HEK293 (cell line): ENCODE results near the gene HMG20B.

Experiments
- CTCF ChIA-PET: fragments of 350-600 bp; formaldehyde crosslinking; extraction: SDS; loops from one replicate; lab custom pipeline; 2021; ENCODE audit warnings: antibody characterized with exemption; lab: Yijun Ruan, JAX
- POLR2A ChIA-PET: fragments of 300-600 bp; formaldehyde crosslinking; extraction: SDS; loops from one replicate; lab custom pipeline; 2020; ENCODE audit warnings: antibody characterized with exemption, inconsistent platforms; lab: Yijun Ruan, JAX
- H3K27ac ChIP-seq: fragments of 200-500 bp; sonication (Bioruptor generic); 2 replicates; pipeline ENCODE4 v1.5.1; 2014; ENCODE audit warnings: low read depth, low read length, control low read depth, inconsistent platforms; ENCODE audit errors: extremely low read depth
- H3K36me3 ChIP-seq, 2 experiments: fragments of 200-500 bp in 1 of 2; sonication (Bioruptor generic) in 1 of 2; 1 replicate in 1 of 2; 2 replicates in 1 of 2; pipeline ENCODE4 v1.5.1; 2014 to 2017; ENCODE audit warnings: inconsistent platforms in 2 of 2, low read length in 2 of 2; ENCODE audit not compliant: control insufficient read depth in 2 of 2, insufficient read depth in 1 of 2
- H3K4me1 ChIP-seq: fragments of 200-500 bp; sonication (Bioruptor generic); 2 replicates; pipeline ENCODE4 v1.5.1; 2014; ENCODE audit warnings: mild to moderate bottlenecking, low read length, inconsistent platforms; ENCODE audit not compliant: control insufficient read depth, insufficient read depth
- H3K4me3 ChIP-seq: 2 replicates; pipeline ENCODE4 v1.5.1; 2011; ENCODE audit warnings: low read depth, mild to moderate bottlenecking, control low read depth, low read length, moderate library complexity
- H3K9me3 ChIP-seq: fragments of 200-500 bp; sonication (Bioruptor generic); 2 replicates; pipeline ENCODE4 v1.5.1; 2014; ENCODE audit warnings: low read depth, low read length, inconsistent platforms; ENCODE audit not compliant: control insufficient read depth, insufficient read depth
- KLF1 ChIP-seq: fragments of 450-650 bp; formaldehyde crosslinking; IDR thresholded peaks from 2 replicates; pipeline ENCODE4 v1.5.1; 2016; ENCODE audit warnings: missing biosample characterization, missing genetic modification characterization
- TCF7L2 ChIP-seq: IDR thresholded peaks from 2 replicates; pipeline ENCODE4 v1.6.1; 2011; ENCODE audit warnings: low read depth, mild to moderate bottlenecking, inconsistent platforms, low read length, moderate library complexity, borderline replicate concordance
- YY2 ChIP-seq: fragments of 450-650 bp; formaldehyde crosslinking; IDR thresholded peaks from 2 replicates; pipeline ENCODE4 v1.5.1; 2016; ENCODE audit warnings: missing biosample characterization, missing genetic modification characterization
- ZBTB17 ChIP-seq: fragments of 450-650 bp; formaldehyde crosslinking; IDR thresholded peaks from 2 replicates; pipeline ENCODE4 v1.5.1; 2016; ENCODE audit warnings: missing biosample characterization, missing genetic modification characterization
- ZNF10 ChIP-seq: fragments of 450-650 bp; formaldehyde crosslinking; IDR thresholded peaks from 2 replicates; pipeline ENCODE4 v1.5.1; 2017; ENCODE audit warnings: missing biosample characterization, missing genetic modification characterization
- ZNF324 ChIP-seq: fragments of 450-650 bp; formaldehyde crosslinking; IDR thresholded peaks from 2 replicates; pipeline ENCODE4 v1.5.1; 2016; ENCODE audit warnings: missing biosample characterization, missing genetic modification characterization
- ZNF350 ChIP-seq: fragments of 450-650 bp; formaldehyde crosslinking; IDR thresholded peaks from 2 replicates; pipeline ENCODE4 v1.5.0; 2017; ENCODE audit warnings: missing biosample characterization, mild to moderate bottlenecking, missing genetic modification characterization
- ZNF426 ChIP-seq: fragments of 450-650 bp; formaldehyde crosslinking; IDR thresholded peaks from 2 replicates; pipeline ENCODE4 v1.5.1; 2017; ENCODE audit warnings: missing biosample characterization, missing genetic modification characterization, mild to moderate bottlenecking, inconsistent platforms, moderate library complexity
- ZNF433 ChIP-seq: fragments of 450-650 bp; formaldehyde crosslinking; IDR thresholded peaks from 2 replicates; pipeline ENCODE4 v1.5.1; 2016; ENCODE audit warnings: missing biosample characterization, missing genetic modification characterization, low read depth
- ZNF501 ChIP-seq: fragments of 450-650 bp; formaldehyde crosslinking; IDR thresholded peaks from 2 replicates; pipeline ENCODE4 v1.5.1; 2016; ENCODE audit warnings: missing biosample characterization, missing genetic modification characterization
- ZNF561 ChIP-seq: fragments of 450-650 bp; IDR thresholded peaks from 2 replicates; pipeline ENCODE4 v1.5.1; 2018; ENCODE audit warnings: missing biosample characterization, missing genetic modification characterization, borderline replicate concordance
- ZNF585B ChIP-seq: fragments of 450-650 bp; formaldehyde crosslinking; IDR thresholded peaks from 2 replicates; pipeline ENCODE4 v1.5.1; 2016; ENCODE audit warnings: missing biosample characterization, missing genetic modification characterization
- ZNF626 ChIP-seq: fragments of 450-650 bp; sonication (Bioruptor Pico); formaldehyde crosslinking; IDR thresholded peaks from 2 replicates; pipeline ENCODE4 v1.5.1; 2018; ENCODE audit warnings: missing biosample characterization, missing genetic modification characterization, inconsistent platforms
- ZNF660 ChIP-seq: fragments of 450-650 bp; IDR thresholded peaks from 2 replicates; pipeline ENCODE4 v1.5.1; 2018; ENCODE audit warnings: missing biosample characterization, mild to moderate bottlenecking, missing genetic modification characterization
- ZNF76 ChIP-seq: fragments of 450-650 bp; formaldehyde crosslinking; IDR thresholded peaks from 2 replicates; pipeline ENCODE4; 2016; ENCODE audit warnings: low read depth, missing biosample characterization, missing genetic modification characterization, borderline replicate concordance
- ZXDB ChIP-seq: fragments of 450-650 bp; formaldehyde crosslinking; IDR thresholded peaks from 2 replicates; pipeline ENCODE4 v1.5.1; 2016; ENCODE audit warnings: missing biosample characterization, missing genetic modification characterization
- TF ChIP-seq, protein P1 (sequence below): fragments of 450-650 bp; formaldehyde crosslinking; IDR thresholded peaks from 2 replicates; pipeline ENCODE4 v1.5.1; 2016; ENCODE audit warnings: missing biosample characterization, missing genetic modification characterization
- TF ChIP-seq, protein P2 (sequence below): fragments of 450-650 bp; formaldehyde crosslinking; IDR thresholded peaks from 2 replicates; pipeline ENCODE4 v1.5.1; 2016; ENCODE audit warnings: missing biosample characterization, missing genetic modification characterization
- TF ChIP-seq, protein P3 (sequence below): fragments of 450-650 bp; IDR thresholded peaks from 2 replicates; pipeline ENCODE4 v1.5.1; 2018; ENCODE audit warnings: missing biosample characterization, mild to moderate bottlenecking, missing genetic modification characterization
- TF ChIP-seq, protein P4 (sequence below): fragments of 450-650 bp; formaldehyde crosslinking; IDR thresholded peaks from 2 replicates; pipeline ENCODE4 v1.5.1; 2016; ENCODE audit warnings: missing biosample characterization, missing genetic modification characterization
- TF ChIP-seq, protein P5 (sequence below): fragments of 450-650 bp; formaldehyde crosslinking; IDR thresholded peaks from 2 replicates; pipeline ENCODE4 v1.5.1; 2016; ENCODE audit warnings: missing biosample characterization, missing genetic modification characterization
- TF ChIP-seq, protein P6 (sequence below): fragments of 450-650 bp; formaldehyde crosslinking; conservative IDR thresholded peaks from 2 replicates; pipeline ENCODE4 v1.5.1; 2016; ENCODE audit warnings: low read depth, missing biosample characterization, missing genetic modification characterization

Gene HMG20B

DNA sequence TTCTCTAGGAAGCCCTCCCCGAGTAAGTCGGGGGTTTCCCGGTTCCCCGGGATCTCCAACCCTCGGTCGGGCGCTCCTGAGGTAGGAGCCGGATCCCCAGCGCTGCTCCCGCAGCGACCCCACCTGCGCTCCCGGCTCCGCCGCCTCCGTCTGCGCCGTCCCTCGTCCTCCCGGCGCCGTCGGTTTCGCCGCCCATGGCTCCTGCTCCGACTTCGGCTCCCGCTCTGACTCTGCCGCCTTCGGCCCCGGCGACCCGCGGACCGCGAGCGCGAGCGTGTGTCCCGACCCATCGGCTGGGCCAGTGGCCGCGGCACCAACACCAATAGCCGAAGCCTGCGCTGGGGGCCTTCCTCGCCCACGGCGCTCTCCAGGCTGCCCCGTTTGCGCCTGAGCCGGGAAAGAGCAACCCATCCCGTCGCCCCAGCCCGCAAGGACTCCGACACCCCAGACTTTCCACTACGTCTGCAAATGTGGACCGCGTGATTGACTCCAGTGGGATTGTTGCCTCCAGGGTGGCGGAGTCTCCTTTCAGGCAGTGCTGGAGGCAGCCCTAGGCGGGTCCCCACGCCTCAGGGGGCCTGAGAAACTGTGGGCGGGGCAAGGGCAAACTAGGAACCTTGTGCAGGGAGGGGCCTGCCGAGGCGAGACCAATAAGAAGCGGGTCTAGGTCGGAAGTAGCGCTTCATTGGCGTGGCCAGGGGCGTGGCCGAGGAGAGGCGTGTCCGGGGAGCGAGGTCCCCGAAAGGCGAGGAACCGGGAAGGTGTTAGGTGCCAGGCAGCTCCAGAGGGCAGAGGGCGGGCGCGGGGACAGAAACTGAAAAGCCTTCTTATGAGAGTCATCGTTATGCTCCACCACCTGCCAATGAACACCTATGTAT is 54.0 kb downstream of the HMG20B start, which contains the start of gene CACTIN:
Gene CACTIN (minus strand): TSS at position 318 of the 878 bp plus-strand sequence. CDS start 28 bp downstream, at position 290.
- ChIA-PET POLR2A (interaction anchor here (0.5 to 1.3 kb wide), 3 partner anchors 26 to 329 kb away, joined by 3 read pairs; no protein-coding TSS in a partner anchor), CTCF (interaction anchor here (0.6 kb wide), 1 partner anchor 26 kb away, joined by 3 read pairs; no protein-coding TSS in a partner anchor)
- H3K27ac ChIP-seq, result peak within 1 kb of the TSS; percentile 97
- no peaks in the 10 kb centered on the region for H3K4me1 ChIP-seq
- H3K36me3 ChIP-seq, result peaks cover 0 to 21% of the 10 kb centered on the region in 2 experiments; a peak in 2 of 3 replicates
- H3K4me3 ChIP-seq, result peak within 1 kb of the TSS; percentile 90
- no peaks in the 10 kb centered on the region for H3K9me3 ChIP-seq
- TF ChIP-seq ZNF426 (tag by site-specific recombination), result no peak
- TF ChIP-seq ZNF501 (tag by site-specific recombination), result peak; percentile 81
- TF ChIP-seq ZNF76 (tag by site-specific recombination), result peak; percentile 63; the same call in 1 of the 2 replicates
- TF ChIP-seq ZNF561 (tag by site-specific recombination), result peak; percentile 78
- TF ChIP-seq, protein P1, sequence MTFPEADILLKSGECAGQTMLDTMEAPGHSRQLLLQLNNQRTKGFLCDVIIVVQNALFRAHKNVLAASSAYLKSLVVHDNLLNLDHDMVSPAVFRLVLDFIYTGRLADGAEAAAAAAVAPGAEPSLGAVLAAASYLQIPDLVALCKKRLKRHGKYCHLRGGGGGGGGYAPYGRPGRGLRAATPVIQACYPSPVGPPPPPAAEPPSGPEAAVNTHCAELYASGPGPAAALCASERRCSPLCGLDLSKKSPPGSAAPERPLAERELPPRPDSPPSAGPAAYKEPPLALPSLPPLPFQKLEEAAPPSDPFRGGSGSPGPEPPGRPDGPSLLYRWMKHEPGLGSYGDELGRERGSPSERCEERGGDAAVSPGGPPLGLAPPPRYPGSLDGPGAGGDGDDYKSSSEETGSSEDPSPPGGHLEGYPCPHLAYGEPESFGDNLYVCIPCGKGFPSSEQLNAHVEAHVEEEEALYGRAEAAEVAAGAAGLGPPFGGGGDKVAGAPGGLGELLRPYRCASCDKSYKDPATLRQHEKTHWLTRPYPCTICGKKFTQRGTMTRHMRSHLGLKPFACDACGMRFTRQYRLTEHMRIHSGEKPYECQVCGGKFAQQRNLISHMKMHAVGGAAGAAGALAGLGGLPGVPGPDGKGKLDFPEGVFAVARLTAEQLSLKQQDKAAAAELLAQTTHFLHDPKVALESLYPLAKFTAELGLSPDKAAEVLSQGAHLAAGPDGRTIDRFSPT (tag by site-specific recombination), result peak; percentile 64; the same call in 1 of the 2 replicates
- TF ChIP-seq ZBTB17 (tag by site-specific recombination), result peak; percentile 74
- TF ChIP-seq ZNF10 (tag by site-specific recombination), result peak; percentile 25; the same call in 1 of the 2 replicates
- TF ChIP-seq, protein P2, sequence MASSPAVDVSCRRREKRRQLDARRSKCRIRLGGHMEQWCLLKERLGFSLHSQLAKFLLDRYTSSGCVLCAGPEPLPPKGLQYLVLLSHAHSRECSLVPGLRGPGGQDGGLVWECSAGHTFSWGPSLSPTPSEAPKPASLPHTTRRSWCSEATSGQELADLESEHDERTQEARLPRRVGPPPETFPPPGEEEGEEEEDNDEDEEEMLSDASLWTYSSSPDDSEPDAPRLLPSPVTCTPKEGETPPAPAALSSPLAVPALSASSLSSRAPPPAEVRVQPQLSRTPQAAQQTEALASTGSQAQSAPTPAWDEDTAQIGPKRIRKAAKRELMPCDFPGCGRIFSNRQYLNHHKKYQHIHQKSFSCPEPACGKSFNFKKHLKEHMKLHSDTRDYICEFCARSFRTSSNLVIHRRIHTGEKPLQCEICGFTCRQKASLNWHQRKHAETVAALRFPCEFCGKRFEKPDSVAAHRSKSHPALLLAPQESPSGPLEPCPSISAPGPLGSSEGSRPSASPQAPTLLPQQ (tag by site-specific recombination), result peak; percentile 78
- no peak for TF ChIP-seq ZNF350 (tag by site-specific recombination)
- TF ChIP-seq ZNF324 (tag by site-specific recombination), result peak; percentile 95
- TF ChIP-seq TCF7L2, result no peak
- peak; percentile 90 for TF ChIP-seq ZNF660 (tag by site-specific recombination)
- TF ChIP-seq, protein P3, sequence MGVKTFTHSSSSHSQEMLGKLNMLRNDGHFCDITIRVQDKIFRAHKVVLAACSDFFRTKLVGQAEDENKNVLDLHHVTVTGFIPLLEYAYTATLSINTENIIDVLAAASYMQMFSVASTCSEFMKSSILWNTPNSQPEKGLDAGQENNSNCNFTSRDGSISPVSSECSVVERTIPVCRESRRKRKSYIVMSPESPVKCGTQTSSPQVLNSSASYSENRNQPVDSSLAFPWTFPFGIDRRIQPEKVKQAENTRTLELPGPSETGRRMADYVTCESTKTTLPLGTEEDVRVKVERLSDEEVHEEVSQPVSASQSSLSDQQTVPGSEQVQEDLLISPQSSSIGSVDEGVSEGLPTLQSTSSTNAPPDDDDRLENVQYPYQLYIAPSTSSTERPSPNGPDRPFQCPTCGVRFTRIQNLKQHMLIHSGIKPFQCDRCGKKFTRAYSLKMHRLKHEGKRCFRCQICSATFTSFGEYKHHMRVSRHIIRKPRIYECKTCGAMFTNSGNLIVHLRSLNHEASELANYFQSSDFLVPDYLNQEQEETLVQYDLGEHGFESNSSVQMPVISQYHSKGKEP, result peak; percentile 52; the same call in 1 of the 2 replicates
- TF ChIP-seq ZNF585B (tag by site-specific recombination), result no peak
- TF ChIP-seq ZXDB (tag by site-specific recombination), result peak; percentile 96; the same call in 1 of the 2 replicates
- TF ChIP-seq, protein P4, sequence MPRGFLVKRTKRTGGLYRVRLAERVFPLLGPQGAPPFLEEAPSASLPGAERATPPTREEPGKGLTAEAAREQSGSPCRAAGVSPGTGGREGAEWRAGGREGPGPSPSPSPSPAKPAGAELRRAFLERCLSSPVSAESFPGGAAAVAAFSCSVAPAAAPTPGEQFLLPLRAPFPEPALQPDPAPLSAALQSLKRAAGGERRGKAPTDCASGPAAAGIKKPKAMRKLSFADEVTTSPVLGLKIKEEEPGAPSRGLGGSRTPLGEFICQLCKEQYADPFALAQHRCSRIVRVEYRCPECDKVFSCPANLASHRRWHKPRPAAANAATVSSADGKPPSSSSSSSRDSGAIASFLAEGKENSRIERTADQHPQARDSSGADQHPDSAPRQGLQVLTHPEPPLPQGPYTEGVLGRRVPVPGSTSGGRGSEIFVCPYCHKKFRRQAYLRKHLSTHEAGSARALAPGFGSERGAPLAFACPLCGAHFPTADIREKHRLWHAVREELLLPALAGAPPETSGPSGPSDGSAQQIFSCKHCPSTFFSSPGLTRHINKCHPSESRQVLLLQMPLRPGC (tag by site-specific recombination), result peak; percentile 53; the same call in 1 of the 2 replicates
- TF ChIP-seq KLF1, result peak; percentile 73
- no peak for TF ChIP-seq ZNF626
- peak; percentile 62 for TF ChIP-seq YY2 (tag by site-specific recombination)
- TF ChIP-seq, protein P5, sequence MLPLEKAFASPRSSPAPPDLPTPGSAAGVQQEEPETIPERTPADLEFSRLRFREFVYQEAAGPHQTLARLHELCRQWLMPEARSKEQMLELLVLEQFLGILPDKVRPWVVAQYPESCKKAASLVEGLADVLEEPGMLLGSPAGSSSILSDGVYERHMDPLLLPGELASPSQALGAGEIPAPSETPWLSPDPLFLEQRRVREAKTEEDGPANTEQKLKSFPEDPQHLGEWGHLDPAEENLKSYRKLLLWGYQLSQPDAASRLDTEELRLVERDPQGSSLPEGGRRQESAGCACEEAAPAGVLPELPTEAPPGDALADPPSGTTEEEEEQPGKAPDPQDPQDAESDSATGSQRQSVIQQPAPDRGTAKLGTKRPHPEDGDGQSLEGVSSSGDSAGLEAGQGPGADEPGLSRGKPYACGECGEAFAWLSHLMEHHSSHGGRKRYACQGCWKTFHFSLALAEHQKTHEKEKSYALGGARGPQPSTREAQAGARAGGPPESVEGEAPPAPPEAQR (tag by site-specific recombination), result peak; percentile 75; the same call in 1 of the 2 replicates
- TF ChIP-seq, protein P6, sequence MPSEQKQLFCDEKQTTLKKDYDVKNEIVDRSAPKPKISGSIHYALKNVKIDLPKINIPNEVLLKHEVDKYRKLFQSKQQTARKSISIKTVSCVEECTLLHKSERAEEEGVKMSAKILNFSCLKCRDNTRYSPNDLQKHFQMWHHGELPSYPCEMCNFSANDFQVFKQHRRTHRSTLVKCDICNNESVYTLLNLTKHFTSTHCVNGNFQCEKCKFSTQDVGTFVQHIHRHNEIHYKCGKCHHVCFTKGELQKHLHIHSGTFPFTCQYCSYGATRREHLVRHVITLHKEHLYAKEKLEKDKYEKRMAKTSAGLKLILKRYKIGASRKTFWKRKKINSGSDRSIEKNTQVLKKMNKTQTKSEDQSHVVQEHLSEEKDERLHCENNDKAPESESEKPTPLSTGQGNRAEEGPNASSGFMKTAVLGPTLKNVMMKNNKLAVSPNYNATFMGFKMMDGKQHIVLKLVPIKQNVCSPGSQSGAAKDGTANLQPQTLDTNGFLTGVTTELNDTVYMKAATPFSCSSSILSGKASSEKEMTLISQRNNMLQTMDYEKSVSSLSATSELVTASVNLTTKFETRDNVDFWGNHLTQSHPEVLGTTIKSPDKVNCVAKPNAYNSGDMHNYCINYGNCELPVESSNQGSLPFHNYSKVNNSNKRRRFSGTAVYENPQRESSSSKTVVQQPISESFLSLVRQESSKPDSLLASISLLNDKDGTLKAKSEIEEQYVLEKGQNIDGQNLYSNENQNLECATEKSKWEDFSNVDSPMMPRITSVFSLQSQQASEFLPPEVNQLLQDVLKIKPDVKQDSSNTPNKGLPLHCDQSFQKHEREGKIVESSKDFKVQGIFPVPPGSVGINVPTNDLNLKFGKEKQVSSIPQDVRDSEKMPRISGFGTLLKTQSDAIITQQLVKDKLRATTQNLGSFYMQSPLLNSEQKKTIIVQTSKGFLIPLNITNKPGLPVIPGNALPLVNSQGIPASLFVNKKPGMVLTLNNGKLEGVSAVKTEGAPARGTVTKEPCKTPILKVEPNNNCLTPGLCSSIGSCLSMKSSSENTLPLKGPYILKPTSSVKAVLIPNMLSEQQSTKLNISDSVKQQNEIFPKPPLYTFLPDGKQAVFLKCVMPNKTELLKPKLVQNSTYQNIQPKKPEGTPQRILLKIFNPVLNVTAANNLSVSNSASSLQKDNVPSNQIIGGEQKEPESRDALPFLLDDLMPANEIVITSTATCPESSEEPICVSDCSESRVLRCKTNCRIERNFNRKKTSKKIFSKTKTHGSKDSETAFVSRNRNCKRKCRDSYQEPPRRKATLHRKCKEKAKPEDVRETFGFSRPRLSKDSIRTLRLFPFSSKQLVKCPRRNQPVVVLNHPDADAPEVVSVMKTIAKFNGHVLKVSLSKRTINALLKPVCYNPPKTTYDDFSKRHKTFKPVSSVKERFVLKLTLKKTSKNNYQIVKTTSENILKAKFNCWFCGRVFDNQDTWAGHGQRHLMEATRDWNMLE (tag by site-specific recombination), result peak; percentile 73
- no peak for TF ChIP-seq ZNF433
